Medulla oblongata (tissue), 1 donor: Measurements from ENCODE around the gene WNT10A.
A peak's percentile ranks its signal among the peaks of the same experiment; 100 is the strongest.

Experiments
- DNase-seq: peaks from one replicate; pipeline ENCODE4 v3.0.0-alpha.2; 2015; ENCODE audit errors: extremely low spot score

The WNT10A gene

DNA sequence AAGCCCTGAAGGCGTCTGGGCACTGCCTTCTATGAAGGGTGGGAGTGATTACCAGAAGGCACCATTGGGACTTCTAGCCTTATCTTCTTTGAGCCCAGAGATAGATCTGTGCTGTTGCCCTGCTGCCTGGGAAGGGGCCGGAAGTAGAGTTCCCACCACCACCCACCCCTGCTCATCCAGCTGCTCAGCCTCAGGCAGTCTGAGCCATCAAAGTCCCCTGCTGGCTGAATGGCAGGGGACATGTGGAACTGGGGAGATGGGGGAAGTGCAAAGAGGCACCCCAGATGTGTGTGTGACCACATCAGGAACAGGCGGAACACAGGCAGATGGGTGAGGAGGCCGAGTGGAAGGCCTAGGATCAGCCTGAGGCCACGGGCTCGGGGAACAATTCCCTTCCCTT, 3.3 kb upstream of the WNT10A start:
- DNase-seq: no peak

DNA sequence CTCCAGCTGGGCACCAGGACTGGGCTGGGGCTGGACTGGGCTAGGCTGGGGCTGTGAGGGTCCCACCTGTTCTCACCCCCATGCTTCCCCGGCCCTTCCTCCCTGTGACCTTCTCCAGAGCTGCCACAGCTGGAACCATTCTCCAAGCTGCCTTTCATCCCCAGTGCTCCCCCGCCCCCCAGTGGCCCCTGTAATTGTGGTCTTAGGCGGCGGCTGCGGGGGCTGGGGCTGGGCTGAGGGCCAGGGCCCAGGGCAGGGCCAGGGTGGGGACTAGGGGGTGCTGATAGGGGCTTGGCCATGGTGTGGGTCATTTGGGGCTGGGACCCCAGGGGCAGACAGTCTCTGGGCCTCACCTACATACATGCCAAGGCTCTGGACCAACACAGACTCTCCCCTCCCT, 2.8 kb upstream of the WNT10A start:
- no peak for DNase-seq

DNA sequence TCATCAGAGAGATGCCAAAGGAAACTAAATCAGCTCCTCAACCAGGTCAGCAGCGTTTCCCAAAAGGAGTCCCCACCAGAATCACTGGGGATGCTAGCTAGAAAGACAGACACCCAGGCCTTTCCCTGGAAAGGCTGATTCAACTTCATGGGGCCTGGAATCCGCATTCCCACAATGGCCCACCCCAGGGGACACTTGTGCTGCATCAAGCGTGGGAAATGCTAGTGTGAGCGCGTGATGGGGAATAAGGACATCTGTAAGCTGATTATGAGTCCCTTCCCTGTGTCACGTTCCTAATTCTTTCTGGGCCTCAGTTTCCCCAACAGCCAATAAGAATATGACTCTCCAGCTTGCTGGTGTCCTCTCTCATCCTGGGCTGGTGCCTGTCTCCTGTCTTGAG, 2.2 kb upstream of the WNT10A start:
- DNase-seq: no peak

DNA sequence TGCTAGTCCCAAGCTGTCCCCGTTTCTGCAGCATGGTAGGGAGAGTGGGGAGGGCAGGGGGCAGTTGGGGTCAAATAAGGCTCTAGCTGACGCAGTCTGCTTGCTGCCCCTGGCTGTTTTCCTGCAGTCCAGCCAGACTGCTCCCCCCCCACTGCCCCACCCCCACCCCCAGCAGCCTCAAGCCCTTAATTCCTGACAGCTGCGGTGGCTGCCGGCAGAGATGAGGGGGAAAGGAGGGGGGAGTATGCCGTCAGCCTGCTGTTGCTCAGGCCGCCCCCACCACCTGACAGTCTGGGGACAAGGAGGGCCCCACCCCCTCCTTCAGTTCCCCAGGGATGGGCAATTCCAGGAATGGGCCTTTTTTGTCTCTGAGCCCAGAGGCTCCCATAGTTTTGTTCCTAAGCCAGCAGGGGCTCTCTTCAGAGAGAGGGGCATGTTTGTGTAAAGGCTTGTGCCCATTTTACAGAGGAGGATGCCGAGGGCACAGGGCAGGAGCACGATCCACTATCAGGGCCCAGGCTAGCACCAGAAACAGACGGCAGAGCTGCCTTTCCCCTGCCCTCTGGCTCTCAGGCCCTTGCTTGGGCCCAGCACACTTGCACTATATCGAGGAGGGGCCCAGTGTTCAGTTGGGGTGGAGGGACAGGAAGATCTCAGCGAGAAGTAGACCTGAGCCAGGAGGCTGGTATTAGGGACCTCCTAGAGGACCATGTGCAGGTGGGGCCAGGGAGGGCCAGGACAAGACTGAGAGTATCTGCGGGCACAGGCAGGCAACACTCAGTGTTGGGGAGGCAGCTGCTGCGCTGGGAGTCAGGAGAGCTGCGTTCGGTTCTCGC, 1.5 kb upstream of the WNT10A start:
- no peak for DNase-seq

DNA sequence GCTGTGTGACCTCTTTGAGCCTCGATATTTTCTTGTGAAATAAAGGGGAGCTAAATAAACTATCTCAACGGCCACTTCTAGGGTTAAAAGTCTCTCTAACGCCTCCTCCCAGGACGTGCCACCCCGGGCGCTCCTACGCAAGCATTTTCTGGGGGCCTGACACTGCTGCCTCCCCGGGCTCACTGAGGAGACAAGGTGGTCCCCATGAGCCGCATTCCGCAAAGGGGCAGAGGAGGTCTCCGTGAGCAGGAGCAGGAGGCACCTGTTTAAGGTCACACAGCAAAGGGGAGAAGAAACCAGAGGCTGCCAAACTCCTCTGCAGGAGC, 913 bp upstream of the WNT10A start:
- DNase-seq: no peak

DNA sequence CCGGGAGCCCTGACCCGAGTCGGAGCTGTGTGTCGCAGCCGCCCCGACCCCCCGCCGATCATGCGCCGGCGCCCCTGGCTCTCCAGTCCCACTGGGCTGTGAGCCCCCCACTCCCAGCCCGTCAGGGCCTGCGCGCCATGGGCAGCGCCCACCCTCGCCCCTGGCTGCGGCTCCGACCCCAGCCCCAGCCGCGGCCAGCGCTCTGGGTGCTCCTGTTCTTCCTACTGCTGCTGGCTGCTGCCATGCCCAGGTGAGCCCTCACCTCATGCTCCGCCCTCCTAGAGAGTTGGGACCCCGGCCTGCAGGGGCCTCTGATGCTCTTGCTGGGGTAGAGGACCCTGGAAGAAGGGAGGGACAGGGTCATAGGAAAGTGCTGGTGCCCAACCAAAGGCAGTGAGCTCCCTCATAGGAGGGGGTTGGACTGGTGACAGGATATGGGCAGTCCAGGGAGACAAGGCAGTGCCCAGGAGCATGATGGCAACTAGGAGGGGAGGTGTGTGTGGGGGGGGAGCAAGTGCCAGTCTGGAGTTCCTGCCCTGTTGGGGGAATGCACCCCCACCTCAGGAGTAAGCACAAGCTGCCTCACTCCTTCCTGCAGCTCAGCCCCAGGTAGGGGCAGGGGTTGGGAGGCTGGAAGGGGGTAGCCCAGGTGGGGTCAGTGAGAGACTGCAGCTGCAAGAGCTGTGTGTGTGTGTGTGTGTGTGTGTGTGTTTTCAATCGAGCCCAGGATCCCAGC, 375 bp downstream of the WNT10A start:
- DNase-seq: no peak

DNA sequence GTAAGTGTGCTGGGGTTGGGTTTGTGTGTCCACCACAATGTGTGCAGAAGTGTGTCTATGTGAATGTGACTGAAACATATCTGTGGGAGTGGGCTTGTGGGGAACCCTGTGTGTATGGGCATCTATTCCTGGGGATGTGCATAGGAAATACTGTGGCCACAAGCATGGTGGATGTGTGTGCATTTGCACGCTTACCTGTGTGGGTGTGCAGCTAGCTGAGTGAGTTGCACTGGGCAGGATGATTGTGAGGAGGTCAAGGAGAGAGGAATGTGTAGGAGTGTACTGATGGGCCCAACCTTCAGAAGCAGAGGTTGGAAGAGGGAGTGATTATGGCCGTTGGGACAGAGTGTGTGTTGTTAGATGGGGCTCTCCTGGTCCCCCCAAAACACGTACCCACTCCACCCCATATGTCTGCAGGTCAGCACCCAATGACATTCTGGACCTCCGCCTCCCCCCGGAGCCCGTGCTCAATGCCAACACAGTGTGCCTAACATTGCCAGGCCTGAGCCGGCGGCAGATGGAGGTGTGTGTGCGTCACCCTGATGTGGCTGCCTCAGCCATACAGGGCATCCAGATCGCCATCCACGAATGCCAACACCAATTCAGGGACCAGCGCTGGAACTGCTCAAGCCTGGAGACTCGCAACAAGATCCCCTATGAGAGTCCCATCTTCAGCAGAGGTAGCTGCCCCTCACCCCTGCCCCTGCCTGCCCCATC, 1.2 kb downstream of the WNT10A start:
- no peak for DNase-seq

DNA sequence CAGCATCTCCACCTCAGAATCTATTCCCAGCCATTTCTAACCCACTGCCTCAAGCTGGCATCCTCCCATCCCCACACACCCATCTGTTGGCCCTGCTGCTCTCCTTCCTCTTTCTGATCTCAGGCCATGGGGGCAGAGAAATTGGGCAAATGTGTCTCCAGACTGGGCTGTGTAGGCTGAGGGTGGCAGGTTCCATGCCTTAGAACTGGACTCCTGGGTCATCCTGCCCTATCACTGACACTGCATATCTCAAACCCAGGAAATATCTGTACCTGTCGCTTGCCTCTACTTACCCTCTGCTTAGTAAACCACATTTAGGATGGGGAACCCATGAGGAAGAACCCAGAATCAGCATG, 1.8 kb downstream of the WNT10A start:
- DNase-seq: no peak

DNA sequence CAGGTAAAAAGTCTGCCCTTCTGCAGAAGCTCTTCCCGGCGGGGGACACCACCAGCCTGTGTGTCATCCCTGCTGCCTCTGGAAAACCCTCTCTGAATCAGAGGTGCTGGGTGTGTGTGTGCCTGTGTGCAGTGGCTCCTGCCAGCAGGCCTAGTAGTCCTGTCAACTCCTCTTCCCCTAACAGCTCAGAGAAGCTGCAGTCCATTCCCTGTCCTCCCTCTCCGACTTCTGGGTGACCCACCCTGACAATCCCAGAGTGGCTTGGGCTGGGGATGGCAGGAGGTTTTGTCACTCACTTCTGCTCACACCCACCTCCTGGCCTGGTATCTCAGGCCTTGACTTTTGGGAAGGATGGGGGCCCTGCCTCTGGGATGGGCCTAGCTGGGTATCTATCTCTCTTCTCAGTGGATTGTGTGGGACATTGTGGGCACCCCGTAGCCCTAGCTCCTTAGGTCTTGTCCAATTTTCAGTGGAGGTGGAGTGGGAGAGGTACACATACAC, 2.3 kb downstream of the WNT10A start:
- no peak for DNase-seq

DNA sequence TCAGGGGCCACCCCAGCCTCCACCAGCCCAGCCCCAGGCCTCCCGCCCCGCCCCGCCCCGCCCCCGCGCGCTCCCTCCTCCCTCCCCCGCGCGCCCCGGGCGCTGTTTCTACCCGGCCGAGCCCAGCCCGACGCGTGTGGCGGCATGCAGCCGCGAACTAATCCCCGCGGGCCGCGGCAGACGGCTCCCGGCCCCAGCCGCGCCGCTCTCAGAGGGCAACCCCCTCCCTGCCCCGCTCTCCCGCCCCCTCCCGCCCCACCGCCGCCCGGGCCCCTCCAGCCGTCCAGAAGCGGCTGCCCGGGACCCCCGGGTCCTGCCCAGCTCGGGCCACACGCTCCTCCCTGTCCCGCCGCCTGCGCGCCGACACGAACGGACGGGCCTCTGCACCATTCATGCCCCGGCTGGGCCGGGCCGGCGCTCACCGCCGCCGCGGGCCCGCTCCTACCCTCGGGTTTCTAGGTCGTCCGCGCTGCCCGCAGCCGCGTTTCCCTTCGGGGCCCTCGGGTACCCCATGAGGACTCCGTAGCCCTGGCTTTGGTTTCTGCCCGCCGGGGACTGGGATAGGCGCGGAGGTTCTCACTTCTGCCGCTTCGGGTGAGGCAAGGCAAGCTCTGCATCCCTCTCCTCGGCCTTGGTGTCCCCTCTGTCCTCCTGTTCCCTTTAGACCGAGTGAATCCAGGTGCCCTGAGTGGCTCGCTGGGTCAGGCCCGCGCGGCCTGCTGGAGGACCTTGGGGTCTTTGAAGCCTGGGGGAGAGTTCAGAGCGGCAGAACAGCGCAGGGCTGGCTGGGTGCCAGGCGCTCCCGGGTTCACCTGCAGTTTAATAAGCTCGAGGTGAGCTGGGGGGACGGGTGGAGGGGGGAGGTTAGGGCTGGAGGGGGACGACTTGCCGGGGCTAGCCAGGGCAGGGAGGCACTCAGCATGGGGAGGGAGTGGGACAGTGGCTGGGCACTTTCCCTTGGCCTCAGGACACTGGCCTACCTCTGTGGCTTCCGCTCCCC, 3.1 kb downstream of the WNT10A start:
- no peak for DNase-seq

DNA sequence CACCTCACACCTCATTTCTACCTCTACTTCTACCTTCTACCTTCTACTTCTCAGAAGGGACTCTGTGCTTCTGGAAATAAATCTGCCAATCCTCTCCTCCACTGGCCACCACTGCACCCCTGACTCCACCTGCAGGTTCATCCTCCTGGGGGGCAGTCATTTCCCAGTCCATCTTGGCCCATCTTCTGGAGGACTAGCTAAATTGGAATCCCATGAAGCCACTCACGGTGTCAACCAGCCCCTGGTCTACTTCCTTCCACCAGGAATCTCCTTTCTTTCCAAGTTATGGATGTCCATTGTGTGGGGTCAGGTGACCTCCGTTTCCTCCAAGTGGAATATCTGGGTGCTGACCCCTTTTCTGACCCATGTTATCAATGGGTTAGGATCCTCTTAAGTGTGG, 3.9 kb downstream of the WNT10A start:
- no peak for DNase-seq

DNA sequence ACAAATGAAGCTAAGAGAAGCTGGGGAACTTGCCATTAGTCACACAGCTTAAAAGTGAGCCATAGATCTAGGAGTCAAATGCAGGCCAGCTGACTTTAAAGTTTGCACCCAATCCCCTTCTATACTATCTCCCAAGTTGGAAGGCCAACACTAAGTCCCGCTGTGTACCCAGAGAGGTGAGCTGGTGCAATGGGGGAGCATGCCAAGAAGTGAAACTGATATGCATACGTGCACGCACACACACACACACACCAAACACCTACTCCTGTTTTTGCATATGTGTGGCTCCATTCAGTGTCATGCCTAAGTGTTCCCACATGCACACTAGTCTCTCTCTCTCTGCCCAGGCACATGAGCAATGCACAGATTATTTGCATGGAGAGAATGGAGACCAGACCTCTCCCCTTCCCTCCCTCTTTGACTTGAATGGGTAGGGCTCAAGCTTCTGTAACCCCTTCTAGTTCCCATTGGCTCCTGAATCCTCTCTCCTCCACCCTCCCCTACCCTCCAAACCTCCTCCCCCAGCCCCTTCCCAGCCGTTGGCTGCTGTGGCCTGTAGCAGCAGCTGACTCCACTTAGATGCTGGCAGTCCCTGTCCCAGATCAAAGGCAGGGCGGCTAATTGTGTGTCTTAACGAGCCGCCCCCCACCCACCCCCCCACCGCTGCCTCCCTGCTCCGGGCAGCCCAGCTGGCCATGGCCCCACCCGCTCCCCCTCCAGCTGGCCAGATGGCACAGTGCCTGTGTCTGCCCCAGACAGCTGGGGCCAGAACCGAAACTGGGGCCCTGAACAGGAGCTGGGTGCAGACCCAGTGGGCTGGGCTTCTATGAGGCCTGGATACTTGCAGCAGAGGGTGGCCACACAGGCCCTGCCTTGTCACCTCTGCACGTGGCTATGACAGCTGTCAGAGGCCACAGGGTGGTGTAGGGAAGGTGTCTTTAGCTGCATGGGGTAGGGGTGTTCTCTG, 5.6 kb downstream of the WNT10A start:
- DNase-seq: peak; percentile 36

DNA sequence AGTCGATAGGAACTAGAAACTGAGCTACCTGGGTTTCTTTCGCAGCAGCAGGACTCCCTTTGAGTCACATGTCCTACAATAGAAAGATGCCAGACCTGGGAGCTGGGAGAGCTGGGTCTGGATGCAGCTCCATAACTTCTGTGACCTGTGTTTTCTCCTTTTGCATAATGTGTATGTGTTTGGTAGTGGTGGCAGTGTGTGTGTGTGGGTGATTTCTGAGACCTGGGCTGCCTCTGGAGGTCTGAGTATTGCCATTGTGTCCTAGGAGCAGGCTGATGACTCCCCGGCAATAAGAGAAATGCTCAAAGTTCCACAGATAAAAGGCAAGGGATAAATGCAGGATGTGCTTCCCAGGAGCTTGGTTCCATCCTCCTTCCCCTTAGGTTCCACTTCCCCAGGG, 6.4 kb downstream of the WNT10A start:
- DNase-seq: no peak

DNA sequence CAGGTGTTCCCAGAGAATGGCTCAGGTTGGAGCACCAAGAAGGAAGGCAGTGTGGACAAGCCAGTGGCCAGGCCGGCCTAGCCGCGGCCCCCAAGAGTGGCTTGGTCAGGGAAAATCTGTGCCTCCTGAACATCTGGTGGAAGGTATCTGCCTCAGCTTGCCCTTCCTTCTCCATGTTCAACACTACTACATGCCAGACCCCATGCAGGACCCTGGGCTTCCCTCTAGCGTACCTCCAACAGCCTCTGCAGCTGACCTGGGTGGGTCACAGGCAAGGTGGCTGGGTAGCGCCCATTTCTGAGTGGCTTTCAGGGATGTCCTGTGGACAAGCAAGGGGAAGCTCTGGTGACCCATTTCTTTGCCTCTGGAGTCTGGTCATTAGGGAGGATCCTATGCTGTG, 7.7 kb downstream of the WNT10A start:
- no peak for DNase-seq

DNA sequence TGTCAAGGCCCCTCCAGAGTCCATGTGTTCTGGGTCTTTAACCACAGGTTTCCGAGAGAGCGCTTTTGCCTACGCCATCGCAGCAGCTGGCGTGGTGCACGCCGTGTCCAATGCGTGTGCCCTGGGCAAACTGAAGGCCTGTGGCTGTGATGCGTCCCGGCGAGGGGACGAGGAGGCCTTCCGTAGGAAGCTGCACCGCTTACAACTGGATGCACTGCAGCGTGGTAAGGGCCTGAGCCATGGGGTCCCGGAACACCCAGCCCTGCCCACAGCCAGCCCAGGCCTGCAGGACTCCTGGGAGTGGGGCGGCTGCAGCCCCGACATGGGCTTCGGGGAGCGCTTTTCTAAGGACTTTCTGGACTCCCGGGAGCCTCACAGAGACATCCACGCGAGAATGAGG, 9.3 kb downstream of the WNT10A start:
- no peak for DNase-seq

DNA sequence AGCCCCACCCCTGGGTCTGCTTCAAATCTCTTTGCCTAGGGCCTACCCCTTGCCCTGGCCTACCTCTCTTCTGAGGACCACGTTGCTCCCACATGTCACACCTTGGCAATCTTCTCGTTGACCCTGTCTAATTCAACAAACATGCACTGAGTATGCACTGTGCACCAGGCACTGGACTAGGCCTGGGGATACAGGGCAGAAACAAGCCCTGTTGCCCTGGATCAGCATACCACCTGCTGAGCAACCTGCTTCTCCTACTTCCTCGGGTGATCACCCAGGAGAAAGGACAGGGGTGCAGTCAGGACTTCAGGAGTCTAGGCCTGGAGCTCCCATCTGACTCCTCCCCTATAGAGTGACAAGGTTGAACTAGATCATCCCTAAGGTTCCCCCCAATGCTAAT, 9.7 kb downstream of the WNT10A start:
- DNase-seq: no peak

DNA sequence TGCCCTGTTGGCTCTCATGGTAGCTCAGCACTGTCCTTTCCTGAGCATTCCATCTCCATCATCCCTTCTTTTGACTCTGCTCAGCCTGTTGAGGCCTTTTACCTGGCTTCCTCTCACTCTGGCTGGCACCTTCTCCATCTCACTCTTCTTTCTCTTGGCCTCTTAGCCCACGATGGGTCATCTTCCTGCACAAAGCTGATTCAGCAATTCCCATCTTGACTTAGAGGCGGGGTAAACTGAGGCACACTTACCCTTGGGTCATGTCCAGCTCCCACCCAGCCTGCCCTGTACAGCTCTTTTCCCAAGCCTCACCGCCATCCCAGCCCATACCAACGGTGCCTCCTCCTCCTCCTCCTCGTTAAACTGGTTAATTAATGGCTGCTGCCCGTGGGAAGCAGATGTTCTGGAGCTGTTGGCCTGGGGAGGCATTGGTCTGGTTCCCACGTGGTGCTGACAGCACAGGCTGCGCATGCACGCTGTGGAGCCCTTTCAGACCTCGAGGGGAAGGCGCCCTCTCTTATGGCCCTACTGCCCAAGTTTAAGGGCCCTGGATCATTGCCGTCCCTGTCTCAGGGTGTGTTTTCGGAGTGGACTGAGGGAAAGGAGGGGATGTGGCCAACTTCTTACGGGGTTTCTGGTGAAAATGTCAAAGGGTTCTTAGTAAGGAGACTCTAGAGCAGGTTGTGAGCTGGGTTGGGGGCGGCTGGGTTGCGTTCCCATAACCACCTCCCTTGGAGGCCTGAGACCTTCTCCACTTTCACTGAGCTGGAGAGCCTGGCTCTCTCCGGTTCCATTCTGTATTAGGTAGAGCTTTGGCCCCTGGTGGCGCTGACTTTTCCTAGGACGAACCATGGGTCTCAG, 10.9 kb downstream of the WNT10A start:
- no peak for DNase-seq

DNA sequence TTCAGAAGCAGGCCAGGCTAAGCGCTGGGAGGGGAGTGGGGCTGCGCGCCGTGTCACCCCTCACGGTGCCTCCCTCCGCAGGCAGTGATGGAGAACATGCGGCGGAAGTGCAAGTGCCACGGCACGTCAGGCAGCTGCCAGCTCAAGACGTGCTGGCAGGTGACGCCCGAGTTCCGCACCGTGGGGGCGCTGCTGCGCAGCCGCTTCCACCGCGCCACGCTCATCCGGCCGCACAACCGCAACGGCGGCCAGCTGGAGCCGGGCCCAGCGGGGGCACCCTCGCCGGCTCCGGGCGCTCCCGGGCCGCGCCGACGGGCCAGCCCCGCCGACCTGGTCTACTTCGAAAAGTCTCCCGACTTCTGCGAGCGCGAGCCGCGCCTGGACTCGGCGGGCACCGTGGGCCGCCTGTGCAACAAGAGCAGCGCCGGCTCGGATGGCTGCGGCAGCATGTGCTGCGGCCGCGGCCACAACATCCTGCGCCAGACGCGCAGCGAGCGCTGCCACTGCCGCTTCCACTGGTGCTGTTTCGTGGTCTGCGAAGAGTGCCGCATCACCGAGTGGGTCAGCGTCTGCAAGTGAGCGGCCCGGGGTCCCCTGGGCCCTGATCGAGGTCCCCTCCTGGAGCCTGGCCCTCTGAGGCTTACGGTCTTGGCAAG, 12.2 kb downstream of the WNT10A start:
- peak; percentile 42 for DNase-seq
